Neuronal stem cell (in vitro differentiated cells): ENCODE measurements around the gene PCDHGB7.
"Not testable (repeated sequence)": the region's sequence is repeated elsewhere in the genome, so short reads cannot be mapped to it uniquely, and the experiment has no call there.

Source experiments
- DNase-seq: peaks from one replicate; pipeline ENCODE4 v3.0.0-alpha.2; 2013; ENCODE audit warnings: low spot score
- H2AFZ ChIP-seq: one replicate; pipeline ENCODE4 v1.6.1; 2013; ENCODE audit warnings: mild to moderate bottlenecking, low read length, inconsistent platforms
- H2AK5ac ChIP-seq: 2 replicates; pipeline ENCODE4 v1.6.1; 2013; ENCODE audit warnings: low read depth, mild to moderate bottlenecking, inconsistent platforms, low read length, moderate library complexity, mixed read lengths
- H2BK120ac ChIP-seq: 2 replicates; pipeline ENCODE4 v1.6.1; 2013; ENCODE audit warnings: low read depth, mild to moderate bottlenecking, inconsistent platforms, low read length, moderate library complexity, mixed read lengths
- H2BK12ac ChIP-seq: one replicate; pipeline ENCODE4 v1.6.1; 2013; ENCODE audit warnings: low read length, inconsistent platforms
- H2BK15ac ChIP-seq: 2 replicates; pipeline ENCODE4 v1.6.1; 2013; ENCODE audit warnings: mild to moderate bottlenecking, low read length, inconsistent platforms, mixed read lengths
- H2BK5ac ChIP-seq: one replicate; pipeline ENCODE4 v1.6.1; 2013; ENCODE audit warnings: inconsistent platforms, mild to moderate bottlenecking, low read length, moderate library complexity
- H3K14ac ChIP-seq: one replicate; pipeline ENCODE4 v1.6.1; 2013; ENCODE audit warnings: low read length, inconsistent platforms
- H3K18ac ChIP-seq: 2 replicates; pipeline ENCODE4 v1.6.1; 2013; ENCODE audit warnings: low read length, inconsistent platforms
- H3K23ac ChIP-seq: 2 replicates; pipeline ENCODE4 v1.6.1; 2013; ENCODE audit warnings: low read depth, mild to moderate bottlenecking, mixed read lengths, low read length, inconsistent platforms; ENCODE audit not compliant: poor library complexity
- H3K27ac ChIP-seq: replicated peaks from 3 replicates; pipeline ENCODE4 v1.5.1; 2013; ENCODE audit warnings: low read length, inconsistent platforms
- H3K27me3 ChIP-seq, 3 experiments: 2 replicates each; pipeline ENCODE4 v1.6.1; 2013; ENCODE audit warnings: low read length in 3 of 3, mild to moderate bottlenecking in 2 of 3, inconsistent platforms in 1 of 3, low read depth in 1 of 3, mixed read lengths in 1 of 3, moderate library complexity in 1 of 3; ENCODE audit not compliant: control insufficient read depth in 3 of 3, insufficient read depth in 3 of 3
- H3K36me3 ChIP-seq, 2 donors: replicated peaks in 1 of 2; 2 replicates each; pipeline ENCODE4 v1.6.1; 2013; ENCODE audit warnings: low read length in 2 of 2; ENCODE audit not compliant: control insufficient read depth in 2 of 2, insufficient read depth in 2 of 2
- H3K4ac ChIP-seq: 2 replicates; pipeline ENCODE4 v1.6.1; 2013; ENCODE audit warnings: inconsistent platforms, mild to moderate bottlenecking, low read length, moderate library complexity
- H3K4me1 ChIP-seq, 2 donors: 1 replicate in 1 of 2; 2 replicates in 1 of 2; pipeline ENCODE4 v1.6.1; 2013; ENCODE audit warnings: low read length in 2 of 2, low read depth in 1 of 2; ENCODE audit not compliant: control insufficient read depth in 2 of 2, insufficient read depth in 1 of 2
- H3K4me2 ChIP-seq: one replicate; pipeline ENCODE4 v1.6.1; 2013; ENCODE audit warnings: mild to moderate bottlenecking, low read length, inconsistent platforms; ENCODE audit not compliant: insufficient read depth, poor library complexity, severe bottlenecking
- H3K4me3 ChIP-seq, 2 donors: 2 replicates each; pipeline ENCODE4 v1.5.1; 2013; ENCODE audit warnings: low read length in 2 of 2, mild to moderate bottlenecking in 2 of 2, inconsistent platforms in 1 of 2, moderate library complexity in 1 of 2
- H3K79me1 ChIP-seq: one replicate; pipeline ENCODE4 v1.6.1; 2013; ENCODE audit warnings: low read depth, mild to moderate bottlenecking, inconsistent platforms, low read length, moderate library complexity
- H3K9ac ChIP-seq: one replicate; pipeline ENCODE4 v1.6.1; 2013; ENCODE audit warnings: mild to moderate bottlenecking, low read depth, low read length, inconsistent platforms; ENCODE audit not compliant: poor library complexity
- H3K9me3 ChIP-seq, 2 donors: replicated peaks in 1 of 2; 2 replicates each; pipeline versions ENCODE3 to v1.6.1; 2013; ENCODE audit warnings: low read length in 2 of 2, mild to moderate bottlenecking in 2 of 2, inconsistent platforms in 1 of 2, low read depth in 1 of 2, mixed read lengths in 1 of 2, moderate library complexity in 1 of 2; ENCODE audit not compliant: control insufficient read depth in 2 of 2, insufficient read depth in 1 of 2
- H4K8ac ChIP-seq: one replicate; pipeline ENCODE4 v1.6.1; 2013; ENCODE audit warnings: low read depth, mild to moderate bottlenecking, inconsistent platforms, low read length, moderate library complexity
- H4K91ac ChIP-seq: one replicate; pipeline ENCODE4 v1.6.1; 2013; ENCODE audit warnings: low read length, low read depth, mild to moderate bottlenecking, inconsistent platforms; ENCODE audit not compliant: poor library complexity
- WGBS, 2 donors: extraction: QIAGEN DNeasy Blood & Tissue Kit; methylation state at CpG; one replicate each; pipeline ENCODE4 v1.1.7; 2013; ENCODE audit warnings: missing lambda C conversion rate in 2 of 2, mixed read lengths in 1 of 2; ENCODE audit not compliant: insufficient read length in 2 of 2, insufficient replicate concordance in 1 of 2; ENCODE audit errors: extremely low coverage in 2 of 2; 5-methylcytosine and 5-hydroxymethylcytosine counted together

PCDHGB7 gene

DNA sequence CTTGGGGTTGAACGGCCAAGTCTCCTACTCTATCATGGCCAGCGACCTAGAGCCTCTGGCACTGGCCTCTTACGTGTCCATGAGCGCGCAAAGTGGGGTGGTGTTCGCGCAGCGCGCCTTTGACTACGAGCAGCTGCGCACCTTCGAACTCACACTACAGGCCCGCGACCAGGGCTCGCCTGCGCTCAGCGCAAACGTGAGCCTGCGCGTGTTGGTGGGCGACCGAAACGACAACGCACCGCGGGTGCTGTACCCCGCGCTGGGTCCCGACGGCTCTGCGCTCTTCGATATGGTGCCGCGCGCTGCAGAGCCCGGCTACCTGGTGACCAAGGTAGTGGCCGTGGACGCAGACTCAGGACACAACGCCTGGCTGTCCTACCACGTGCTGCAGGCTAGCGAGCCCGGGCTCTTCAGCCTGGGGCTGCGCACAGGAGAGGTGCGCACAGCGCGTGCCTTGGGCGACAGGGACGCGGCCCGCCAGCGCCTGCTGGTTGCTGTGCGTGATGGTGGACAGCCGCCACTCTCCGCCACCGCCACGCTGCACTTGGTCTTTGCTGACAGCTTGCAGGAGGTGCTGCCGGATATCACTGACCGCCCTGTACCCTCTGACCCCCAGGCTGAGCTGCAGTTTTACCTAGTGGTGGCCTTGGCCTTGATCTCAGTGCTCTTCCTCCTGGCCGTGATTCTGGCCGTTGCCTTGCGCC is 17.8 kb upstream of the PCDHGB7 start:
- peak overlapping the region; percentile 84 for H2AK5ac ChIP-seq
- H3K4me3 ChIP-seq = peak overlapping the region in 1 of 2 donors; percentile 19
- H3K27ac ChIP-seq = no peak overlapping the region
- H3K79me1 ChIP-seq = peaks cover under 1% of the 10 kb centered on the region
- DNase-seq = no peak
- H2BK5ac ChIP-seq = no peak overlapping the region
- peak overlapping the region; percentile 64 for H4K91ac ChIP-seq
- peak overlapping the region; percentile 31 for H3K23ac ChIP-seq
- no peak overlapping the region for H3K18ac ChIP-seq
- H2BK120ac ChIP-seq = peak overlapping the region; percentile 41
- no peaks in the 10 kb centered on the region for H3K4me1 ChIP-seq
- peaks cover 29 to 74% of the 10 kb centered on the region in 2 donors for H3K9me3 ChIP-seq
- no peak overlapping the region for H2BK12ac ChIP-seq
- H3K27me3 ChIP-seq = no peaks in the 10 kb centered on the region
- H3K4me2 ChIP-seq = no peak overlapping the region
- no peak overlapping the region for H2BK15ac ChIP-seq
- H3K9ac ChIP-seq = peak overlapping the region; percentile 44
- no peak overlapping the region for H2AFZ ChIP-seq
- H4K8ac ChIP-seq = no peak overlapping the region
- no peak overlapping the region for H3K14ac ChIP-seq
- no CpG with 5 or more reads among the region's 61 CpGs for WGBS, 2 donors
- H3K4ac ChIP-seq = no peak overlapping the region
- no peaks in the 10 kb centered on the region for H3K36me3 ChIP-seq

DNA sequence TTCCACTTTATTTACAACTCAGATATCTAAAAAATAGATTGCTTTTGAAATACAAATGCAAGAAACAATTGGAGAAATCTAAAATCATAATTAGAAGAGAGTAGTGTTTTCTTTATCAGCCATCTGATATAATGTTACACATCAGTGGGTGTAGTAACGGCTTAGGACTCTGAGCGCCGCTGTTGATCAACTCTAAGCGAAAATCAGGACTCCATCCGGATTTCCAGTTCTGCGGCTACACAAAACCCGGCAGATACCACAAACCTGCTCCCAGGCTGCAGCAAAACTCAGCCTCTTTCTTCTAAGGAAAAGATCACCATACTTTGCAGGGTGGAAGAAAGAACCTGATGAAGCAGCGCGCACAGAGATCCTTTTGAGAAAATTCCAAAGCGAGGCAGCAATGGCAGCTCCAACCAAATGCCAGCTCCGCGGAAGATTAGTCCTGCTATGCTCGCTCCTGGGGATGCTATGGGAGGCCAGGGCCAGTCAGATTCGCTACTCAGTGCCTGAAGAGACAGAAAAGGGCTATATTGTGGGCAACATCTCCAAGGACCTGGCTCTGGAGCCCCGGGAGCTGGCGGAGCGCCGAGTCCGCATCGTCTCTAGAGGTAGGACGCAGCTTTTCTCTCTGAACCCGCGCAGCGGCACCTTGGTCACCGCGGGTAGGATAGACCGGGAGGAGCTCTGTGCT is 14.8 kb upstream of the PCDHGB7 start, which contains the start of gene PCDHGA9:
Gene PCDHGA9 (plus strand): TSS at position 226 of the 691 bp plus-strand sequence. CDS start 175 bp downstream, at position 401.
- Histone ChIP-seq H2AK5ac (no peak within 1 kb of the TSS), H3K18ac (no peak within 1 kb of the TSS), H3K4me1 (no peaks in the 10 kb centered on the region), H3K9me3 (peaks cover 33 to 81% of the 10 kb centered on the region in 2 donors), H4K8ac (no peak within 1 kb of the TSS), H2BK12ac (no peak within 1 kb of the TSS), H3K79me1 (no peaks in the 10 kb centered on the region), H3K14ac (no peak within 1 kb of the TSS), H3K4ac (no peak within 1 kb of the TSS), H4K91ac (no peak within 1 kb of the TSS), H3K27me3 (no peaks in the 10 kb centered on the region), H2BK120ac (no peak within 1 kb of the TSS), H2BK15ac (no peak within 1 kb of the TSS), H3K4me2 (no peak within 1 kb of the TSS), H3K27ac (no peak within 1 kb of the TSS), H3K23ac (no peak within 1 kb of the TSS), H2AFZ (peak within 1 kb of the TSS; percentile 47), H3K36me3 (no peaks in the 10 kb centered on the region), H3K4me3 (no peak within 1 kb of the TSS), H2BK5ac (no peak within 1 kb of the TSS), H3K9ac (no peak within 1 kb of the TSS)
- no peak for DNase-seq
- no CpG with 5 or more reads among the region's 27 CpGs for WGBS, 2 donors

DNA sequence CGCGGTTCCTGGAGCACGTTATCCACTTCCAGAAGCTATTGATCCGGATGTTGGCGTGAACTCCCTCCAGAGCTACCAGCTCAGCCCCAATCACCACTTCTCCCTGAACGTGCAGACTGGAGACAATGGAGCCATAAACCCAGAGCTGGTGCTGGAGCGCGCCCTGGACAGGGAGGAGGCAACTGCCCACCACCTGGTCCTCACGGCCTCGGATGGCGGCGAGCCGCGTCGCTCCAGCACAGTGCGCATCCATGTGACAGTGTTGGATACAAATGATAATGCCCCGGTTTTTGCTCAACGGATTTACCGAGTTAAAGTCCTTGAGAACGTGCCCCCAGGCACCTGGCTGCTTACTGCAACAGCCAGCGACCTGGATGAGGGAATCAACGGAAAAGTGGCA is 14.1 kb upstream of the PCDHGB7 start:
- Histone ChIP-seq H3K36me3 (no peaks in the 10 kb centered on the region), H3K4me1 (no peaks in the 10 kb centered on the region), H2BK12ac (no peak overlapping the region), H2BK120ac (no peak overlapping the region), H4K91ac (no peak overlapping the region), H3K4ac (no peak overlapping the region), H3K14ac (no peak overlapping the region), H3K9me3 (peaks cover 33 to 84% of the 10 kb centered on the region in 2 donors), H3K23ac (no peak overlapping the region), H2AFZ (no peak overlapping the region), H2BK15ac (no peak overlapping the region), H3K27ac (no peak overlapping the region), H3K27me3 (no peaks in the 10 kb centered on the region), H3K18ac (no peak overlapping the region), H3K4me2 (no peak overlapping the region), H3K79me1 (no peaks in the 10 kb centered on the region), H2BK5ac (no peak overlapping the region), H3K9ac (no peak overlapping the region), H2AK5ac (no peak overlapping the region), H4K8ac (no peak overlapping the region), H3K4me3 (no peak overlapping the region)
- no CpG with 5 or more reads among the region's 22 CpGs for WGBS, 2 donors
- no peak for DNase-seq

DNA sequence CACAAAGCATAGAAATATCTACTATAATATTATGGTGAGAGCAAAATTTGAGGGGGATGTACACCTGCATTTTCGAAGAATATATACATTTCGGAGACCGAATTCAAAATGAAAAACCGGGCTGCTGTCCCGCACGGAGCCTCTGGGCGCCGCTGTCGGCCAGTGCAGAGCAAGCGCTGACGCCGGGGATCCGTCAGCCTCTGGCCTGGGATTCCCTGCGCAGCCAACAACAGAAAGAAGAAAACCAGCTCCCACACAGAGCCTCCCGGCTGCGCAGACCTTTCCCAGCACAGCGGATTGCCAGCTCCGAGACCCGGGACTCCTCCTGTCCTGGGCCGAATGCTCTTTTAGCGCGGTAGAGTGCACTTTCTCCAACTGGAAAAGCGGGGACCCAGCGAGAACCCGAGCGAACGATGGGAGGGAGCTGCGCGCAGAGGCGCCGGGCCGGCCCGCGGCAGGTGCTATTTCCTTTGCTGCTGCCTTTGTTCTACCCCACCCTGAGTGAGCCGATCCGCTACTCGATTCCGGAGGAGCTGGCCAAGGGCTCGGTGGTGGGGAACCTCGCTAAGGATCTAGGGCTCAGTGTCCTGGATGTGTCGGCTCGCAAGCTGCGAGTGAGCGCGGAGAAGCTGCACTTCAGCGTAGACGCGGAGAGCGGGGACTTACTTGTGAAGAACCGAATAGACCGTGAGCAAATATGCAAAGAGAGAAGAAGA is 9.5 kb upstream of the PCDHGB7 start, which contains the start of gene PCDHGB6:
Gene PCDHGB6 (plus strand): TSS at position 232 of the 716 bp plus-strand sequence. CDS start 182 bp downstream, at position 414.
- not testable (repeated sequence) for H3K14ac ChIP-seq, H2BK12ac ChIP-seq, H3K4me1 ChIP-seq, H2BK120ac ChIP-seq, H2AK5ac ChIP-seq, H3K4ac ChIP-seq, H4K8ac ChIP-seq, H4K91ac ChIP-seq, H2BK15ac ChIP-seq, H2BK5ac ChIP-seq, H3K9ac ChIP-seq, H3K79me1 ChIP-seq, H3K27me3 ChIP-seq, H3K23ac ChIP-seq
- DNase-seq = peak; percentile 66
- H3K9me3 ChIP-seq = peaks cover 42 to 93% of the 10 kb centered on the region in 2 donors
- H3K18ac ChIP-seq = peak within 1 kb of the TSS; percentile 6
- H3K27ac ChIP-seq = peak within 1 kb of the TSS; percentile 62
- H3K4me3 ChIP-seq = peak within 1 kb of the TSS; percentile 48 to 83
- peak within 1 kb of the TSS; percentile 70 for H2AFZ ChIP-seq
- WGBS, 2 donors = no CpG with 5 or more reads among the region's 51 CpGs
- H3K4me2 ChIP-seq = peak within 1 kb of the TSS; percentile 56
- H3K36me3 ChIP-seq = peaks cover 6 to 18% of the 10 kb centered on the region in 2 donors
